WI38 (cell line): ENCODE data around the gene C19orf85.

ENCODE experiments used
- H3K4me3 ChIP-seq: 2 replicates; pipeline ENCODE4 v1.5.1; 2011; ENCODE audit warnings: low read depth, mild to moderate bottlenecking, control low read depth, low read length
- TF ChIP-seq, protein P1 (sequence below): IDR thresholded peaks from 2 replicates; pipeline ENCODE4 v1.5.1; 2012; ENCODE audit warnings: low read depth, mild to moderate bottlenecking, control low read depth, low read length

The C19orf85 gene

DNA sequence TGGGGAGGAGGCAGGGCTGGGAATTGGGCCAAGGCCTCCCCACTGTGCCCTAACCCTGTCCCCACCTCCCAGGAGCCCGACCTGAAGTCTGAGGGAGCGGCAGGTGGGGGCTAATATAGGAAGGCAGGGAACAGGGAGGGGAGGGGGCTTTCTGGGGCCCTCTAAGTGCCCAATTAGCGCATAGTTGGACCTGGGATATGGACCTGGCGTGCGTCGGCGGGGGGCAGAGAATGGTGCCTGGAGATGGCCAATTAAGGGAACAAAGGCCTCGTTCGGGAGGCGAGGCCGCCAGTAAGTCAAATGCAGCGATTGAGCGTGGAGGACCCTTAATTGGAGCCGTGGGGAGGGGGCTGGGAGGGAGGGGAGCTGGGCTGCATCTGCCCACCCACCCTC lies at the start of gene C19orf85:
Gene C19orf85, minus strand, starts transcription at position 90 of the 393 bp plus-strand sequence. CDS start 197 bp downstream, outside the sequence.
- H3K4me3 ChIP-seq = no peak within 1 kb of the TSS
- TF ChIP-seq, protein P1, sequence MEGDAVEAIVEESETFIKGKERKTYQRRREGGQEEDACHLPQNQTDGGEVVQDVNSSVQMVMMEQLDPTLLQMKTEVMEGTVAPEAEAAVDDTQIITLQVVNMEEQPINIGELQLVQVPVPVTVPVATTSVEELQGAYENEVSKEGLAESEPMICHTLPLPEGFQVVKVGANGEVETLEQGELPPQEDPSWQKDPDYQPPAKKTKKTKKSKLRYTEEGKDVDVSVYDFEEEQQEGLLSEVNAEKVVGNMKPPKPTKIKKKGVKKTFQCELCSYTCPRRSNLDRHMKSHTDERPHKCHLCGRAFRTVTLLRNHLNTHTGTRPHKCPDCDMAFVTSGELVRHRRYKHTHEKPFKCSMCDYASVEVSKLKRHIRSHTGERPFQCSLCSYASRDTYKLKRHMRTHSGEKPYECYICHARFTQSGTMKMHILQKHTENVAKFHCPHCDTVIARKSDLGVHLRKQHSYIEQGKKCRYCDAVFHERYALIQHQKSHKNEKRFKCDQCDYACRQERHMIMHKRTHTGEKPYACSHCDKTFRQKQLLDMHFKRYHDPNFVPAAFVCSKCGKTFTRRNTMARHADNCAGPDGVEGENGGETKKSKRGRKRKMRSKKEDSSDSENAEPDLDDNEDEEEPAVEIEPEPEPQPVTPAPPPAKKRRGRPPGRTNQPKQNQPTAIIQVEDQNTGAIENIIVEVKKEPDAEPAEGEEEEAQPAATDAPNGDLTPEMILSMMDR = no peak

DNA sequence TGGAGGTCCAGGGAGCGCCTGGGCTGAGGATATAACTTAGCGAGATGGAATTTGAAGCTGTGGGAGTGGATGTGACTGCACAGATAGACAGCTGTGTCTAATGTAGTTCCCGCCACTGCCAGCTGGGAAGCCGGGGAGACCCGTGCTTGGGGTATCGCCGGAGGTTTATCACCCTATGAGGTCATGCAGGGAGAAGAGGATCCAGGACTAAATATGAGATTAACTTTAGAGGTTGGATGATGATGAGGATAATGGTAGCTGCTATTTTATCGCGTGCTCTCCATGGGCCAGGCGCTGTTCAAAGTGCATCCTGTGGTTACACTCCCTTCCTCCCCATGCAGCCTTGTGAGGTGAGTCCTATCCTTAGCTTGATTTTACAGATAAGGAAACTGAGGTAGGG lies 43.6 kb upstream of the C19orf85 start:
- TF ChIP-seq, protein P1 = no peak
- no peak overlapping the region for H3K4me3 ChIP-seq

DNA sequence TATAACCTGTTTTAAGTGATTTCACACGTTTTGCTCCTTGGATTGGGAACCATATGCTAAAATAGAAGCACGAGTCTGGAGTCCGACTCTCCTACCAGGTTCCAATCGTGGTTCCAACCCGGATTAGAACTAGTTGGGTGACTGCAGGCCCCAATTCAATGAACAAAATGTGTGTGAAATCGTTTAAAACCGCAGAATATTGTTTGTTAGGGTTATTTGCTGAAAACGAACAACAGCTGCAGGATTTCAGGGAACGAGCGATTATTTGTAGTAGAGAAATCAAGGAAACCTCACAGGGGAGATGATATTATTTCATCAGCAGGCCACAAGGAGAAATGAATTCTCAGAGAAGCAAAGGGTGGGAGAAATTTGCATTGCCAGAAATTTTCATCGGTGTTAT lies 40.4 kb upstream of the C19orf85 start:
- H3K4me3 ChIP-seq = no peak overlapping the region
- TF ChIP-seq, protein P1 = no peak

DNA sequence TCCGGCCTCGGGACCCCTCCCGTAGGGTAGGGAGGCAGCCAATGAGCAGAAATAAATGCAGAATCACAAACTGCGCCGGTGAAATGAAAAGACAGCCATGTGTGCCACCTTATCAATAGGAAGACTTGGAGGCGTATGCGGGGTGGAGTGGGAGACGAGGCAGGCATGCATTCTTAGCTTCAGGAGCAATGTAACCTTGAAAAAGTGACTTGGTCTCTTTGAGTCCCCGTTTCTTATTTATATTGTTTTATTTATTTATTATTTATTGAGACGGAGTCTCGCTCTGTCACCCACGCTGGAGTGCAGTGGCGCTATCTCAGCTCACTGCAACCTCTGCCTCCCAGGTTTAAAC lies 39.7 kb upstream of the C19orf85 start:
- H3K4me3 ChIP-seq = peak overlapping the region; percentile 57; the same call in 1 of the 2 replicates
- TF ChIP-seq, protein P1 = no peak

DNA sequence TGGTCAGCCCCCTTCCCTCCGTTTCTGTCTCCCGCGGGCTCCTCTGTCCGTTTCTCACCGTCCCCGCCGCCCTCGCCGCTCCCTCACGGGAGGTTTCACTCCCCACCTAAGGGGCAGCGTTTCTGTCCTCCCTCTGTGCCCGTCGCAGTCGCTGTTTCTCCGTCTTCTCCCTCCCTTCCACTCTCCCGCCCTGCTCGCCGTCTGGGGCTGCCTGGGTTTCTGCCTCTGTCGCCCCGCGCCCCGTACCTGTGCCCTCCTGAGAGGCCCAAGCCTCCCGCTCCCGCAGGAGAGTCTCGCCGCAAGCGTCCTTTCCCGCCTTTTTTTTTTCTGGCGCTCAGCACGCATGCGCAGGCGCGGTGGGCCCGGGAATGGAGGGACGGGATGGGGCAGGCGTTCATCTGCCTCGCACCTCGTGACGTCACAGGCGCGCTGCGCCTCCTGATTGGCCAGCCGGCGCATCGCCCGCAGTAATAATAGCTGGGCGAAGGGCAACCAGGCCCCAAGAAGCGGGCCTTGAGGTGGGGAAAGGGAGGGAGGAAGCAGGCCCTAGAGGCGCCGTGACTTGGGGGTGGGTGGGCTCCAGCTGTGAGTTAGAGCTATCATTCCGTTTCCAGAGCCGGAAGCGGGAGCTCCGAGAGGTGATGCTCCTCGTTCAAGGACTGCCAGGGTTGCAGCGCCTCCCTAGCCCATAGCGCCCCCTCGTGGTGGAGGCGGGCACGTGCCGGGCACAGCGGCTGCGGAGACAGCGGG lies 39.1 kb upstream of the C19orf85 start:
- TF ChIP-seq, protein P1 = peak; percentile 95
- H3K4me3 ChIP-seq = peak overlapping the region; percentile 57

DNA sequence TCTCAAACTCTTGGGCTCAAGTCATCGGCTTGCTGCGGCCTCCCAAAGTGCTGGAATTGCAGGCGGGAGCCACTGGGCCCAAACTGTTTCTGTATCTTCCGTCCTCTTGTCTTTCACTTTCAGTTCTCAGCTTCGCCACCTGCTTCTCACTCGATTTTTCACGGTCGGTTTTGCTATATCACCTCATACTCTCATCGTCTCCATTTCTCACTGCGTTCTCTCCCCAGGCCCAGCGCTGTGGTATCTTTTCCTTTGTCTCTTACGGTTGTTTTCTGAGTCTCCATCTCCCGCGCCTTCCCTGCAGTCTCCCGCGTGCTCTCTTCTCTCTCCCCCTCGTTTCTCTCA lies 38.6 kb upstream of the C19orf85 start:
- H3K4me3 ChIP-seq = no peak overlapping the region
- TF ChIP-seq, protein P1 = no peak

DNA sequence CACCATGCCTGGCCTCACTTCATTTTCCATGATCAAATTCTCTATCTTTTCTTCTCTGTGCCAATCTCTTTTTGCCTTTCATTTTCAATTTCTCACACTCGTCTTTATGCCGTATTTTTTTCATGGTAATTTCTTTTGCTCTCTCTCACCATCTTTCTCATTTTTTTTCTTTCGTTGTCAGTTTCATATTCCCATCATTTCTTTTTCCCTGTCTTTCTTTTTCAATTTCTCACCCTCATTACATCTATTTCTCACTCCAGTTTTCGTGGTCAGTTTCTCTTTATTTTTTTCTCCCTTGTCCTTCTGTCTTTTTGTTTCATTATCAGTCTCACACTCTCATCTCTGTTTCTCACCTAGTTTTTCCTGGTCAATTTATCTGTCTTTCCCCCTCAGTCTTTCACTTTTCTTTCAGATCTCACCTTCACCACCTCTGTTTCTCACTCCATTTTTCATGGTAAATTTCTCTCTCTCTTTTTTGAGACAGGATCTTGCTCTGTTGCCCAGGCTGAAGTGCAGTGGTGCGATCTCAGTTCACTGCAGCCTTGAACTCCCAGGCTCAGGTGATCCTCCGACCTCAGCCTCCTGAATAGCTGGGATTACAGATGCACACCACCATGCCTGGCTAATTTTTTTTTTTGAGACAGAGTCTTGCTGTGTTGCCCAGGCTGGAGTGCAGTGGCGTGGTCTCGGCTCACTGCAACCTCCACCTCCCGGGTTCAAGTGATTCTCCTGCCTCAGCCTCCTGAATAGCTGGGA lies 37.8 kb upstream of the C19orf85 start:
- no peak overlapping the region for H3K4me3 ChIP-seq
- TF ChIP-seq, protein P1 = no peak
